ENCODE results near the gene NTM. TPM values are rescaled to one million over a fixed set of nuclear protein-coding genes. Genes with fewer than 3 reads are reported as not detected.

The NTM gene
- total RNA-seq, 2 donors from 2014 or later = 0.26 to 3.6 TPM

- no peak for TF ChIP-seq CTCF (IDR thresholded peaks at IDR 0.05)
- no peak for TF ChIP-seq POLR2A (IDR thresholded peaks at IDR 0.05)
Measured at GRCh38 chr11:132045107-132045506, 674.7 kb downstream of the NTM start.

GRCh38 chr11:132046288-132046865 lies 676.0 kb downstream of the NTM start:
- Histone ChIP-seq H3K36me3 (replicated peaks in 1 of 2; ENCODE audit: insufficient read depth in 1 of 2, low read depth in 2 of 2) (no peaks in the 10 kb centered on the region), H3K9me3 (no peaks in the 10 kb centered on the region), H3K27ac (no peak overlapping the region), H3K27me3 (no peaks in the 10 kb centered on the region), H3K4me3 (no peak overlapping the region), H3K4me1 (no peaks in the 10 kb centered on the region)
- no peak for DNase-seq
- 14 to 27% methylated on average over 2 of the region's 2 CpGs for WGBS, 2 donors
- intact Hi-C loops (cut with DNase I) = no loop called here
- TF ChIP-seq POLR2A (IDR thresholded peaks at IDR 0.05) (no peak), CTCF (IDR thresholded peaks at IDR 0.05) (no peak)
- no peak for ATAC-seq

More at GRCh38 chr11:132045107-132045506, 674.7 kb downstream of the NTM start:
- ATAC-seq = no peak
- Histone ChIP-seq H3K4me3 (no peak overlapping the region), H3K36me3 (replicated peaks in 1 of 2; ENCODE audit: insufficient read depth in 1 of 2, low read depth in 2 of 2) (no peaks in the 10 kb centered on the region), H3K9me3 (no peaks in the 10 kb centered on the region), H3K27me3 (no peaks in the 10 kb centered on the region), H3K27ac (no peak overlapping the region), H3K4me1 (no peaks in the 10 kb centered on the region)
- DNase-seq = no peak
- 60 to 71% methylated on average over 3 of the region's 3 CpGs for WGBS, 2 donors
- intact Hi-C loops (cut with DNase I) = no loop called here

- Histone ChIP-seq H3K9me3 (no peaks in the 10 kb centered on the region), H3K27ac (no peak overlapping the region), H3K4me1 (no peaks in the 10 kb centered on the region), H3K36me3 (replicated peaks in 1 of 2; ENCODE audit: insufficient read depth in 1 of 2, low read depth in 2 of 2) (no peaks in the 10 kb centered on the region), H3K4me3 (no peak overlapping the region), H3K27me3 (no peaks in the 10 kb centered on the region)
- no peak for ATAC-seq
- intact Hi-C loops (cut with DNase I) = no loop called here
- TF ChIP-seq POLR2A (IDR thresholded peaks at IDR 0.05) = no peak
- TF ChIP-seq CTCF (IDR thresholded peaks at IDR 0.05) = no peak
- no peak for DNase-seq
Measured at GRCh38 chr11:132047167-132047566, 676.8 kb downstream of the NTM start.

- no peaks in the 10 kb centered on the region for H3K9me3 ChIP-seq
- no peak overlapping the region for H3K27ac ChIP-seq
- ATAC-seq (no peak), DNase-seq (no peak)
- no peaks in the 10 kb centered on the region for H3K27me3 ChIP-seq
- intact Hi-C loops (cut with DNase I) = no loop called here
- no peaks in the 10 kb centered on the region for H3K4me1 ChIP-seq
- no peak overlapping the region for H3K4me3 ChIP-seq
- WGBS, 2 donors = 62 to 73% methylated on average over 4 of the region's 4 CpGs
- TF ChIP-seq CTCF (IDR thresholded peaks at IDR 0.05) (no peak), POLR2A (IDR thresholded peaks at IDR 0.05) (no peak)
- no peaks in the 10 kb centered on the region for H3K36me3 ChIP-seq (replicated peaks in 1 of 2; ENCODE audit: insufficient read depth in 1 of 2, low read depth in 2 of 2)
Measured at GRCh38 chr11:132048040-132048439, 677.6 kb downstream of the NTM start.

GRCh38 chr11:132049205-132049604 lies 678.8 kb downstream of the NTM start:
- H3K4me1 ChIP-seq = no peaks in the 10 kb centered on the region
- H3K27me3 ChIP-seq = no peaks in the 10 kb centered on the region
- no peak overlapping the region for H3K27ac ChIP-seq
- DNase-seq = no peak
- ATAC-seq = no peak
- H3K9me3 ChIP-seq = no peaks in the 10 kb centered on the region
- TF ChIP-seq CTCF (IDR thresholded peaks at IDR 0.05) = no peak
- no peak for TF ChIP-seq POLR2A (IDR thresholded peaks at IDR 0.05)
- WGBS, 2 donors = 74 to 76% methylated on average over 3 to 4 of the region's 4 CpGs
- no peaks in the 10 kb centered on the region for H3K36me3 ChIP-seq (replicated peaks in 1 of 2; ENCODE audit: insufficient read depth in 1 of 2, low read depth in 2 of 2)
- no peak overlapping the region for H3K4me3 ChIP-seq
- intact Hi-C loops (cut with DNase I) = no loop called here
